ENCODE measurements around the gene DCAF16.

The DCAF16 gene

DNA sequence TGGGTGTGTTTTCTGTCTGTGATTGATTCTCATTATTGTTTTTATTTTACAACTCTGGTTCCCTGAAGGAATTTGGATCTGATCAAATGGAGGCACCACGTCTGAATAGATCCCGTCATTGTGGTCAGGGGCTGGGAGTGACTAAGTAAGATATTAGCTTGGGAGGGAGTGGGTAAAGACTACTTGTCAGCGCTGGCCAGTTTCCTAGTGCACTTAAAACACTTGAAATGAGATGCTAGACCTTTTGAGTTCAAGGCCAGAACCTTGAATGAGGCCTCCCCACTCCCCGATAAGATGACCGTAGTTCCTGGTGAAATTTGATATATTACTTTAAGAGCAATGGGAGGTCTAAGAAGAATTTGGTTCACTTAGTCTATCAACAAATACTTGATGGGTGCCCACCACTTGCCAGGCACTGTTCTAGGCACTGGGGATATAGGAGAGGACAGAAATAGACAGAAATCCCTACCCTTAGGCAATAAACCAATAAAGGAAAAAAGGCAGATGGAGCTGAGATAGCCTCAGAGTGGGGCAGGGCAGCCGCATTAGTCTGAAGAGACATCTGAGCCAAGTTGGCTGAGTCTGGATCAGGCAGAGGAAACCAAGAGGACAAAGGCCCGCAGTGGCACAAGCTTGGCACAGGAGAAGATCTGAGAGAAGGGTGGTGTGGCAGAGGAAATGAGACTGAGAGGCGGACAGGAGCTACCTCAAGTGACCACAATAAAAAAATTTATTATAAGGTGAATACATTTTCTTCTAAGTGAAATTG, 41.0 kb downstream of the DCAF16 start:
- DNase-seq, result no peak
- in situ Hi-C loops (cut with HindIII; ENCODE audit: low pct_ligation_motif_present, low sequenced_read_pairs), result no loop called here

DNA sequence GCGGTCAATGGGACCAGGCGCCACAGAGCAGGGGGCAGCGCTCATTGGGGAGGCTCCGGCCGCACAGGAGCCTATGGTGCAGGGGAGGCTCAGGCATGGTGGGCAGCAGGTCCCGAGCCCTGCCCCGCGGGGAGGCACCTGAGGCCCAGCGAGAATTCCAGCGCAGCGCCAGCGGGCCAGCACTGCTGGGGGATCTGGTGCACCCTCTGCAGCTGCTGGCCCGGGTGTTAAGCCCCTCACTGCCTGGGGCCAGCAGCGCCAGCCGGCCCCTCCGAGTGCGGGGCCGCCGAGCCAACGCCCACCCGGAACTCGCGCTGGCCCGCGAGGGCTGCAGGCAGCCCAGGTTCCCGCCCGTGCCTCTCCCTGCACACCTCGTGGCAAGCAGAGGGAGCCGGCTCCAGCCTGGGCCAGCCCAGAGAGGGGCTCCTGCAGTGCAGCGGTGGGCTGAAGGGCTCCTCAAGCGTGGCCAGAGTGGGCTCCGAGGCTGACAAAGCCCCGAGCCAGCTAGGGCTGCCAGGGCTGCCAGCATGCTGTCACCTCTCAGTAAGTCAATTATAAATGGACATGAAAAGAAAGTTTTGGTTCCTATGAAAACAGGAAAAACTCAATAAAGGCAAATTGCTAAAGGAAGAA, 43.6 kb downstream of the DCAF16 start:
- TF ChIP-seq CTCF (IDR thresholded peaks at IDR 0.05; ENCODE audit: low read depth, low read length, missing control alignments), result no peak
- no peak overlapping the region for H3K27ac ChIP-seq
- H3K27me3 ChIP-seq (replicated peaks), result no peaks in the 10 kb centered on the region
- no peak for DNase-seq
- H3K4me3 ChIP-seq (ENCODE audit: low read depth, low read length), result no peak overlapping the region
- in situ Hi-C loops (cut with HindIII; ENCODE audit: low pct_ligation_motif_present, low sequenced_read_pairs), result no loop called here
- H3K36me3 ChIP-seq (replicated peaks), result no peaks in the 10 kb centered on the region

More for the DNA sequence above, 41.0 kb downstream of the DCAF16 start:
- Histone ChIP-seq H3K27me3 (replicated peaks) (no peaks in the 10 kb centered on the region), H3K4me3 (ENCODE audit: low read depth, low read length) (no peak overlapping the region), H3K36me3 (replicated peaks) (no peaks in the 10 kb centered on the region), H3K27ac (no peak overlapping the region)
- TF ChIP-seq CTCF (IDR thresholded peaks at IDR 0.05; ENCODE audit: low read depth, low read length, missing control alignments), result no peak

- H3K36me3 ChIP-seq (replicated peaks), result no peaks in the 10 kb centered on the region
- no peaks in the 10 kb centered on the region for H3K27me3 ChIP-seq (replicated peaks)
- no peak for TF ChIP-seq CTCF (IDR thresholded peaks at IDR 0.05; ENCODE audit: low read depth, low read length, missing control alignments)
- no peak for DNase-seq
- no peak overlapping the region for H3K27ac ChIP-seq
- in situ Hi-C loops (cut with HindIII; ENCODE audit: low pct_ligation_motif_present, low sequenced_read_pairs), result no loop called here
- no peak overlapping the region for H3K4me3 ChIP-seq (ENCODE audit: low read depth, low read length)
These were observed 44.9 kb downstream of the DCAF16 start for GRCh38 chr4:17765514-17766286.

GRCh38 chr4:17763931-17764330, 46.6 kb downstream of the DCAF16 start:
- no peak for TF ChIP-seq CTCF (IDR thresholded peaks at IDR 0.05; ENCODE audit: low read depth, low read length, missing control alignments)
- DNase-seq, result no peak
- no peaks in the 10 kb centered on the region for H3K27me3 ChIP-seq (replicated peaks)
- H3K4me3 ChIP-seq (ENCODE audit: low read depth, low read length), result no peak overlapping the region
- H3K36me3 ChIP-seq (replicated peaks), result no peaks in the 10 kb centered on the region
- in situ Hi-C loops (cut with HindIII; ENCODE audit: low pct_ligation_motif_present, low sequenced_read_pairs), result no loop called here
- no peak overlapping the region for H3K27ac ChIP-seq

DNA sequence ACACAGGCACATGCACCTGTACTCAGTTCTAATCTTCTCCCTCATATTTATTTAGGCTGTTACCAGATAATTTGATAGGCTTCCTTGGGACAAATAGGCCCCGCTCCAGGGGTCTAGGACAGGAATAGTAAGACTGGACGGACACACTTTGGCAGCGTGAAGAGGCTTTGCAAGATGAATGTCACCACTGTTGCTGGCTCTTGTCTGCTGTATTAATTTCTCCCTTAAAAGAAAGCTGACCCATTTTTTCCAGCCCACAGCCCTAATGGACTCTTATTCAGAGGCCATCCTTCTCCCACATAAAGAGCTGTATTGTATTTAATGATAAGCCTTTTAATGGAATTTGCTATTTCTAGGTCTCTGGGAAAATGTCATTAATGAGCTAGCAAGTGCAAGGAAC, 47.1 kb downstream of the DCAF16 start:
- no peak overlapping the region for H3K4me3 ChIP-seq (ENCODE audit: low read depth, low read length)
- TF ChIP-seq CTCF (IDR thresholded peaks at IDR 0.05; ENCODE audit: low read depth, low read length, missing control alignments), result no peak
- no peaks in the 10 kb centered on the region for H3K36me3 ChIP-seq (replicated peaks)
- in situ Hi-C loops (cut with HindIII; ENCODE audit: low pct_ligation_motif_present, low sequenced_read_pairs), result no loop called here
- H3K27me3 ChIP-seq (replicated peaks), result no peaks in the 10 kb centered on the region
- H3K27ac ChIP-seq, result no peak overlapping the region
- no peak for DNase-seq

All from brain microvascular endothelial cell (primary cell).